ENCODE results near the gene ABCC6.
"Not testable (repeated sequence)": the region's sequence is repeated elsewhere in the genome, so short reads cannot be mapped to it uniquely, and the experiment has no call there.

The ABCC6 gene

GRCh38 chr16:16197331-16197730, 26.0 kb downstream of the ABCC6 start:
- DNase-seq: no peak
- in situ Hi-C loops (cut with MboI; ENCODE audit: low pct_unique_long_range_greater_than_20kb, low sequenced_read_pairs): no loop called here

- in situ Hi-C loops (cut with MboI; ENCODE audit: low pct_unique_long_range_greater_than_20kb, low sequenced_read_pairs): no loop called here
- DNase-seq: no peak
Observed at GRCh38 chr16:16196099-16196498, 27.2 kb downstream of the ABCC6 start.

- in situ Hi-C loops (cut with MboI; ENCODE audit: low pct_unique_long_range_greater_than_20kb, low sequenced_read_pairs): no loop called here
- no peak for DNase-seq
Observed at GRCh38 chr16:16191493-16192167, 31.7 kb downstream of the ABCC6 start.

GRCh38 chr16:16190966-16191365, 32.3 kb downstream of the ABCC6 start:
- DNase-seq; in situ Hi-C loops (cut with MboI; ENCODE audit: low pct_unique_long_range_greater_than_20kb, low sequenced_read_pairs): not testable (repeated sequence)

- no peak for DNase-seq
- in situ Hi-C loops (cut with MboI; ENCODE audit: low pct_unique_long_range_greater_than_20kb, low sequenced_read_pairs): no loop called here
Observed at GRCh38 chr16:16190546-16190945, 32.7 kb downstream of the ABCC6 start.

- DNase-seq: no peak
- in situ Hi-C loops (cut with MboI; ENCODE audit: low pct_unique_long_range_greater_than_20kb, low sequenced_read_pairs): no loop called here
Observed at GRCh38 chr16:16189842-16190241, 33.5 kb downstream of the ABCC6 start.

- no peak for DNase-seq
Observed at GRCh38 chr16:16188827-16189226, 34.5 kb downstream of the ABCC6 start.

GRCh38 chr16:16186820-16187219, 36.5 kb downstream of the ABCC6 start:
- DNase-seq: no peak
- in situ Hi-C loops (cut with MboI; ENCODE audit: low pct_unique_long_range_greater_than_20kb, low sequenced_read_pairs): no loop called here

More at GRCh38 chr16:16188827-16189226, 34.5 kb downstream of the ABCC6 start:
- in situ Hi-C loops (cut with MboI; ENCODE audit: low pct_unique_long_range_greater_than_20kb, low sequenced_read_pairs): no loop called here

GRCh38 chr16:16185095-16185494, 38.2 kb downstream of the ABCC6 start:
- no peak for DNase-seq
- in situ Hi-C loops (cut with MboI; ENCODE audit: low pct_unique_long_range_greater_than_20kb, low sequenced_read_pairs): no loop called here

GRCh38 chr16:16184594-16184993, 38.7 kb downstream of the ABCC6 start:
- in situ Hi-C loops (cut with MboI; ENCODE audit: low pct_unique_long_range_greater_than_20kb, low sequenced_read_pairs): no loop called here
- no peak for DNase-seq

GRCh38 chr16:16183562-16183961, 39.7 kb downstream of the ABCC6 start:
- DNase-seq: no peak
- in situ Hi-C loops (cut with MboI; ENCODE audit: low pct_unique_long_range_greater_than_20kb, low sequenced_read_pairs): no loop called here

GRCh38 chr16:16182918-16183317, 40.4 kb downstream of the ABCC6 start:
- in situ Hi-C loops (cut with MboI; ENCODE audit: low pct_unique_long_range_greater_than_20kb, low sequenced_read_pairs): no loop called here
- DNase-seq: no peak

- in situ Hi-C loops (cut with MboI; ENCODE audit: low pct_unique_long_range_greater_than_20kb, low sequenced_read_pairs): not testable (repeated sequence)
Observed at GRCh38 chr16:16181748-16182147, 41.5 kb downstream of the ABCC6 start.

GRCh38 chr16:16178455-16179162, 44.7 kb downstream of the ABCC6 start:
- in situ Hi-C loops (cut with MboI; ENCODE audit: low pct_unique_long_range_greater_than_20kb, low sequenced_read_pairs): no loop called here
- no peak for DNase-seq

More at GRCh38 chr16:16181748-16182147, 41.5 kb downstream of the ABCC6 start:
- not testable (repeated sequence) for DNase-seq

- in situ Hi-C loops (cut with MboI; ENCODE audit: low pct_unique_long_range_greater_than_20kb, low sequenced_read_pairs): no loop called here
- DNase-seq: no peak
Observed at GRCh38 chr16:16176328-16176727, 47.0 kb downstream of the ABCC6 start.

GRCh38 chr16:16175296-16175695, 48.0 kb downstream of the ABCC6 start:
- in situ Hi-C loops (cut with MboI; ENCODE audit: low pct_unique_long_range_greater_than_20kb, low sequenced_read_pairs): no loop called here
- DNase-seq: no peak

GRCh38 chr16:16172991-16173390, 50.3 kb downstream of the ABCC6 start:
- in situ Hi-C loops (cut with MboI; ENCODE audit: low pct_unique_long_range_greater_than_20kb, low sequenced_read_pairs): no loop called here
- no peak for DNase-seq

GRCh38 chr16:16171332-16171919, 51.9 kb downstream of the ABCC6 start:
- no peak for DNase-seq
- in situ Hi-C loops (cut with MboI; ENCODE audit: low pct_unique_long_range_greater_than_20kb, low sequenced_read_pairs): no loop called here

GRCh38 chr16:16169615-16170014, 53.7 kb downstream of the ABCC6 start:
- in situ Hi-C loops (cut with MboI; ENCODE audit: low pct_unique_long_range_greater_than_20kb, low sequenced_read_pairs): no loop called here
- DNase-seq: no peak

- DNase-seq: no peak
- in situ Hi-C loops (cut with MboI; ENCODE audit: low pct_unique_long_range_greater_than_20kb, low sequenced_read_pairs): no loop called here
Observed at GRCh38 chr16:16168431-16168830, 54.9 kb downstream of the ABCC6 start.

All from KBM-7 (cell line).